ENCODE measurements around the gene SLC12A3.

DNA sequence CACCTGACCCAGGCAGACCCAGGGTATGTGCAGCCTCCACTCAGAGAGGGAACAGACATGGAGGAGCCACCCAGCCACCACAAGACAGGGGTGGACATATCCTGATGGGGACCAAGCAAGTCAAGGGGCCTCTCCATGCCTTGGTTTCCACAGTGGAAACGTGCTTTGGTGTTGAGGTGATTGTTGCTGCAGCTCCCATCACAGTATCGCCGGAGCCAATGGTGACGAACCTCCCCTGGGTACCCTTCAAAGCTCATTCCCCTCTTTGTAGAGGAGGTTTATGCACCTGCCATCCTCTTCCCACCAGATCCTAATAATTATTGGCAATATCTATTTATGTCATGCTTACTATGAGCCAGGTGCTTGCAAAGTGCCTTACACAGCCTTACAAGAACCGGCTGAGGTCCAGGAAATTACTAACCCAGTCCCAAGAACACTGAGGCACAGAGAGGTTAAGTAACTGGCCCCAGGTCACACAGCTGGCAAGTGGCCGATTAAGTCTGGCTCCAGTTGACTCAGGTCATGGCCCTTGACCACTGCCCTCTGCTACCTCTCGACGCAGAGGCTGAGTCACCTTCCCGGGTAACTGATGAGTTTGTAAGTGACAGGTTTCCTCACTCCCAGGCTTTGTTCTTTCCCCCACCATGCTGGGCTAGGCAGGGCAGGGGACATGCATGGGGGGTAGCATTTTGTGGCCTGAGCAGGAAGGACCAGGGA, 20.6 kb downstream of the SLC12A3 start:
- TF ChIP-seq POLR2A (IDR thresholded peaks at IDR 0.05) = no peak
- TF ChIP-seq, protein P1, sequence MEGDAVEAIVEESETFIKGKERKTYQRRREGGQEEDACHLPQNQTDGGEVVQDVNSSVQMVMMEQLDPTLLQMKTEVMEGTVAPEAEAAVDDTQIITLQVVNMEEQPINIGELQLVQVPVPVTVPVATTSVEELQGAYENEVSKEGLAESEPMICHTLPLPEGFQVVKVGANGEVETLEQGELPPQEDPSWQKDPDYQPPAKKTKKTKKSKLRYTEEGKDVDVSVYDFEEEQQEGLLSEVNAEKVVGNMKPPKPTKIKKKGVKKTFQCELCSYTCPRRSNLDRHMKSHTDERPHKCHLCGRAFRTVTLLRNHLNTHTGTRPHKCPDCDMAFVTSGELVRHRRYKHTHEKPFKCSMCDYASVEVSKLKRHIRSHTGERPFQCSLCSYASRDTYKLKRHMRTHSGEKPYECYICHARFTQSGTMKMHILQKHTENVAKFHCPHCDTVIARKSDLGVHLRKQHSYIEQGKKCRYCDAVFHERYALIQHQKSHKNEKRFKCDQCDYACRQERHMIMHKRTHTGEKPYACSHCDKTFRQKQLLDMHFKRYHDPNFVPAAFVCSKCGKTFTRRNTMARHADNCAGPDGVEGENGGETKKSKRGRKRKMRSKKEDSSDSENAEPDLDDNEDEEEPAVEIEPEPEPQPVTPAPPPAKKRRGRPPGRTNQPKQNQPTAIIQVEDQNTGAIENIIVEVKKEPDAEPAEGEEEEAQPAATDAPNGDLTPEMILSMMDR (IDR thresholded peaks at IDR 0.05) = no peak

Data from adrenal gland (tissue), 5 donors.